A673 (cell line): ENCODE results near the gene ERVH48-1.

Source experiments
- CTCF ChIP-seq: fragments of 300-800, 200-600 bp; sonication (generic); conservative IDR thresholded peaks from 2 replicates; pipeline ENCODE4 v1.5.1; 2017; ENCODE audit warnings: low read depth, mild to moderate bottlenecking, antibody characterized with exemption, low read length, moderate library complexity, mixed read lengths
- EZH2 ChIP-seq: fragments of 200-600 bp; sonication (generic); IDR thresholded peaks from 2 replicates; pipeline ENCODE4 v1.6.1; 2017; ENCODE audit warnings: borderline replicate concordance, low read depth, mild to moderate bottlenecking, mixed read lengths, antibody characterized with exemption, low read length; ENCODE audit not compliant: poor library complexity, severe bottlenecking

DNA sequence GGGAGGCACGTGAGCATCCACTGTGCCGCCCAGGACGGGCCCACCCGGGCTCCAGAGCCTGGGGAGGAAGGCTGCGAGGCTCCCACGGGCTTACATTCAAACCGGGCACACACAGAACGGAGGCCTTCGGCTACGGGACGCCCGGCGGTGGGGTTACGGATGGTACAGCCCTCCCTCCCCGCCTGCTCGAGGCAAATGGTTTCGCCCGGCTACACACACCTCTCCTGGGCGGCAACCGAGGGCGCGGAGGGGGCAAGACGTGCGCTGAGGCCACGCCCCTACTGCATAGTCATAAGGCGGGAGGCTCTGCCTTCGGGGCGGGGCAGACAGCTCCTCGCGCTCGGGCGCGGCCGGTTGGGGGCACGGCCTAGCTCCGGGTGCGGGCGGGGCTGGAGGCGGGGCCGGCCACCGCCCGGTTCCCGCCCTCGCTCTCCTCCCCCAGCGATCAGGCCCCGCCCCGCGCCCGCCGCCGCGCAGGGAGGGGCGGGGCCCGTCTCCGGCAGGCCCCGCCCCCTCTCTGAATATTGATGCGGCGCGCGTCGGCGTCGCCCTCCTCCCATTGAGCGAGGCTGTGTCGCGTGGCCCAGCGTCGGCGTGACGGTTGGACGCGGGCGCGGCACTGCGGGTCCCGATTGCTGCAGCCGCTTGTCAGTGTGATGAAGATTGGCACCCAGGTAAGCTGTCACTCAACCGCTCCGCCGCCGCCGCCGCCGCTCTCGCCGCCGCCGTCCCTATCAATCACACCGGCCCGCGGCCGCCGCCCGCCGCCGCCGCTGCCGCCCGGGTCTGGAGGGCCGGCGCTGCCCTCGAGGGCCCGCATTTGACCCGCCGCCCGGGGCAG lies 48.8 kb upstream of the ERVH48-1 start, which contains the start of gene PKNOX1:
- TF ChIP-seq CTCF: no peak
- TF ChIP-seq EZH2: no peak
